GM12891 (cell line): ENCODE measurements around the gene GRWD1.

ENCODE experiments used
- DNase-seq: peaks from one replicate; pipeline ENCODE4 v3.0.0; 2011; ENCODE audit warnings: low spot score; ENCODE audit not compliant: insufficient read length
- FAIRE-seq: peaks from 2 replicates; lab custom pipeline; 2011; peaks lifted over from hg19 to GRCh38; lab: Jason Lieb, UNC
- PAX5 ChIP-seq: IDR thresholded peaks from 2 replicates; pipeline ENCODE4 v1.6.1; 2011; ENCODE audit warnings: low read length, moderate library complexity, mild to moderate bottlenecking; ENCODE audit not compliant: insufficient read depth, severe bottlenecking
- POLR2A ChIP-seq: IDR thresholded peaks from 2 replicates; pipeline ENCODE4 v1.6.1; 2011; ENCODE audit warnings: low read depth, low read length, control low read depth
- POLR2AphosphoS5 ChIP-seq: IDR thresholded peaks from 2 replicates; pipeline ENCODE4 v1.6.1; 2011; ENCODE audit warnings: low read depth, low read length, control low read depth
- POU2F2 ChIP-seq: IDR thresholded peaks from 2 replicates; pipeline ENCODE4 v1.6.1; 2011; ENCODE audit warnings: low read depth, mild to moderate bottlenecking, control low read depth, low read length, moderate library complexity
- SPI1 ChIP-seq: IDR thresholded peaks from 2 replicates; pipeline ENCODE4 v1.6.1; 2011; ENCODE audit warnings: low read depth, low read length, control low read depth
- TAF1 ChIP-seq: IDR thresholded peaks from 2 replicates; pipeline ENCODE4 v1.6.1; 2011; ENCODE audit warnings: low read depth, low read length, control low read depth

Gene GRWD1

GRCh38 chr19:48444129-48444935 lies 1.5 kb upstream of the GRWD1 start:
- no peak for TF ChIP-seq SPI1
- TF ChIP-seq TAF1: no peak
- TF ChIP-seq PAX5: no peak
- no peak for TF ChIP-seq POLR2AphosphoS5
- no peak for TF ChIP-seq POLR2A
- no peak for TF ChIP-seq POU2F2
- FAIRE-seq (no peak), DNase-seq (no peak)

GRCh38 chr19:48444936-48445200 lies 915 bp upstream of the GRWD1 start:
- no peak for FAIRE-seq
- DNase-seq: no peak
- no peak for TF ChIP-seq POU2F2
- no peak for TF ChIP-seq POLR2AphosphoS5
- no peak for TF ChIP-seq SPI1
- no peak for TF ChIP-seq TAF1
- no peak for TF ChIP-seq PAX5
- TF ChIP-seq POLR2A: no peak

- FAIRE-seq: no peak
- no peak for TF ChIP-seq POLR2AphosphoS5
- no peak for TF ChIP-seq SPI1
- TF ChIP-seq POU2F2: no peak
- TF ChIP-seq TAF1: no peak
- TF ChIP-seq POLR2A: no peak
- no peak for TF ChIP-seq PAX5
- no peak for DNase-seq
Observed at GRCh38 chr19:48445256-48445605, 552 bp upstream of the GRWD1 start.

- DNase-seq (no peak), FAIRE-seq (no peak)
- no peak for TF ChIP-seq POLR2A
- TF ChIP-seq PAX5: no peak
- no peak for TF ChIP-seq SPI1
- TF ChIP-seq POU2F2: no peak
- no peak for TF ChIP-seq POLR2AphosphoS5
- no peak for TF ChIP-seq TAF1
Observed at GRCh38 chr19:48446579-48446978, 796 bp downstream of the GRWD1 start.

GRCh38 chr19:48448563-48448962 lies 2.8 kb downstream of the GRWD1 start:
- DNase-seq (no peak), FAIRE-seq (no peak)
- no peak for TF ChIP-seq POLR2AphosphoS5
- TF ChIP-seq POLR2A: no peak
- no peak for TF ChIP-seq SPI1
- no peak for TF ChIP-seq TAF1
- TF ChIP-seq POU2F2: no peak
- TF ChIP-seq PAX5: no peak

GRCh38 chr19:48450441-48450840 lies 4.7 kb downstream of the GRWD1 start:
- no peak for TF ChIP-seq SPI1
- no peak for TF ChIP-seq POLR2AphosphoS5
- no peak for TF ChIP-seq POU2F2
- TF ChIP-seq POLR2A: no peak
- no peak for TF ChIP-seq TAF1
- no peak for TF ChIP-seq PAX5
- no peak for DNase-seq

GRCh38 chr19:48450863-48451262 lies 5.1 kb downstream of the GRWD1 start:
- no peak for FAIRE-seq
- no peak for DNase-seq
- TF ChIP-seq POLR2A (no peak), POU2F2 (no peak), POLR2AphosphoS5 (no peak), SPI1 (no peak), TAF1 (no peak)

More at GRCh38 chr19:48450441-48450840, 4.7 kb downstream of the GRWD1 start:
- FAIRE-seq: no peak

GRCh38 chr19:48451624-48452023 lies 5.8 kb downstream of the GRWD1 start:
- FAIRE-seq: no peak
- no peak for TF ChIP-seq TAF1
- TF ChIP-seq POU2F2: no peak
- no peak for TF ChIP-seq PAX5
- TF ChIP-seq POLR2A: no peak
- no peak for TF ChIP-seq POLR2AphosphoS5
- no peak for TF ChIP-seq SPI1
- DNase-seq: no peak

- TF ChIP-seq PAX5: no peak
- TF ChIP-seq SPI1: no peak
- no peak for TF ChIP-seq TAF1
- no peak for TF ChIP-seq POLR2AphosphoS5
- TF ChIP-seq POLR2A: no peak
- no peak for DNase-seq
- FAIRE-seq: no peak
Observed at GRCh38 chr19:48452289-48453190, 6.8 kb downstream of the GRWD1 start.

GRCh38 chr19:48454150-48454730 lies 8.5 kb downstream of the GRWD1 start:
- FAIRE-seq (no peak), DNase-seq (no peak)
- TF ChIP-seq POU2F2: no peak
- TF ChIP-seq POLR2AphosphoS5: no peak
- TF ChIP-seq SPI1: no peak
- TF ChIP-seq POLR2A: no peak
- no peak for TF ChIP-seq PAX5
- no peak for TF ChIP-seq TAF1
